GM13976 (cell line): Measurements from ENCODE around the gene POU6F2.

Experiments
- DNase-seq: peaks from one replicate; pipeline ENCODE4 v3.0.0; 2012; ENCODE audit warnings: low spot score
- in situ Hi-C: fragments of 300-500 bp; cut with MboI; formaldehyde crosslinking; loops from one replicate; pipeline ENCODE4 v1.12.0; 2022; ENCODE audit warnings: low sequenced_read_pairs, mixed read lengths, inconsistent platforms; ENCODE audit not compliant: unreplicated experiment
- TF ChIP-seq, protein P1 (sequence below): IDR thresholded peaks from 2 replicates; pipeline ENCODE4 v1.5.1; 2012; ENCODE audit warnings: borderline replicate concordance, mild to moderate bottlenecking; ENCODE audit not compliant: insufficient read depth; ENCODE audit errors: extremely low read depth, missing control alignments, control extremely low read depth

Gene POU6F2

GRCh38 chr7:39280337-39280736, 302.6 kb downstream of the POU6F2 start:
- DNase-seq: no peak
- TF ChIP-seq, protein P1, sequence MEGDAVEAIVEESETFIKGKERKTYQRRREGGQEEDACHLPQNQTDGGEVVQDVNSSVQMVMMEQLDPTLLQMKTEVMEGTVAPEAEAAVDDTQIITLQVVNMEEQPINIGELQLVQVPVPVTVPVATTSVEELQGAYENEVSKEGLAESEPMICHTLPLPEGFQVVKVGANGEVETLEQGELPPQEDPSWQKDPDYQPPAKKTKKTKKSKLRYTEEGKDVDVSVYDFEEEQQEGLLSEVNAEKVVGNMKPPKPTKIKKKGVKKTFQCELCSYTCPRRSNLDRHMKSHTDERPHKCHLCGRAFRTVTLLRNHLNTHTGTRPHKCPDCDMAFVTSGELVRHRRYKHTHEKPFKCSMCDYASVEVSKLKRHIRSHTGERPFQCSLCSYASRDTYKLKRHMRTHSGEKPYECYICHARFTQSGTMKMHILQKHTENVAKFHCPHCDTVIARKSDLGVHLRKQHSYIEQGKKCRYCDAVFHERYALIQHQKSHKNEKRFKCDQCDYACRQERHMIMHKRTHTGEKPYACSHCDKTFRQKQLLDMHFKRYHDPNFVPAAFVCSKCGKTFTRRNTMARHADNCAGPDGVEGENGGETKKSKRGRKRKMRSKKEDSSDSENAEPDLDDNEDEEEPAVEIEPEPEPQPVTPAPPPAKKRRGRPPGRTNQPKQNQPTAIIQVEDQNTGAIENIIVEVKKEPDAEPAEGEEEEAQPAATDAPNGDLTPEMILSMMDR: no peak
- in situ Hi-C loops: no loop called here

- TF ChIP-seq, protein P1: no peak
- DNase-seq: no peak
- in situ Hi-C loops: no loop called here
Measured at GRCh38 chr7:39285256-39285655, 307.5 kb downstream of the POU6F2 start.

GRCh38 chr7:39288303-39288702, 310.6 kb downstream of the POU6F2 start:
- DNase-seq: no peak
- TF ChIP-seq, protein P1: no peak
- in situ Hi-C loops: no loop called here

- TF ChIP-seq, protein P1: no peak
- no peak for DNase-seq
- in situ Hi-C loops: no loop called here
Measured at GRCh38 chr7:39291628-39292410, 314.1 kb downstream of the POU6F2 start.

DNA sequence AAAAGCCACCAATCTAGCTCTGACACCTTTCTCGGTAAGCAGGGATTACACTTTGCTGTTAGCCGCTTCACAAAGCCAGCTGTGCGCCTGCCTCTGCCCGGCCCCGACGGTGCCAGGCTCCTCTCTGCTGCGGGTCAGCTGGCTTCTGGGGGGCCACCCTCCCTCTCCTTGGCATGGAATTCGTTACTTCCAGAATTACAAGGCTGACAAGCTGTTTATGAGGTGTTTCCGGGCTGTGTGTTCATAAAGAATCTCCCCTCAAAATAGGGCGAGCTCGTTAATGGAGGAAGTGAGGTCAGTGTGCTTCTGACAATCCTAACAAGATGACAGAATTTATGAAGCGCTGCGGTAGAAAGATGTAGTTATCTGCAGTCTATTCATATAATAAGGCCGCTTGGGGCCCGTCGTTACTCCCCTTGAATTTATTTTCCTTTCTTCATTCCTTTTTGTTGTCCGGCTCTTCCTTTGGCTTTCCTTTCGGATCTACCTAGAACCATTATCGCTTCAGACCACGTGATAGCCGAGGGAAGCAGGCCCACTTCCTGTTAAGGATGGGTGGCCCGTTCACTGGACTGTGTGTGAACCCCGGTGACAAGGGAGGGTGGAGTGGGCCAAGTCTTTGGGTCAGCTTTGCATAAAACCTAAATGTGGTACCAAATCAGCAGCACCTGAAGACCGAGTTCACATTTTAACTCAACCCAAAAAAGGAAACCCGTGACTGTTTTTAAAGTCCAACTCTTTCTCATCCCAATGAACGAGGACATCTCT, 315.5 kb downstream of the POU6F2 start:
- in situ Hi-C loops: no loop called here
- DNase-seq: no peak
- TF ChIP-seq, protein P1: no peak

GRCh38 chr7:39294022-39294421, 316.3 kb downstream of the POU6F2 start:
- TF ChIP-seq, protein P1: no peak
- in situ Hi-C loops: no loop called here
- DNase-seq: no peak
